Muscle of leg (tissue), 11 donors: ENCODE measurements around the gene ANKRD31. TPM values are rescaled to one million over a fixed set of nuclear protein-coding genes. Genes with fewer than 3 reads are reported as not detected.
A peak's percentile ranks its signal among the peaks of the same experiment; 100 is the strongest.
"Not testable (repeated sequence)": the region's sequence is repeated elsewhere in the genome, so short reads cannot be mapped to it uniquely, and the experiment has no call there.

Source experiments
- DNase-seq: peaks from one replicate; pipeline ENCODE4 v3.0.0; 2013
- H3K27ac ChIP-seq: one replicate; pipeline ENCODE4 v1.5.1; 2013; ENCODE audit warnings: mild to moderate bottlenecking, low read length, control low read depth
- H3K27me3 ChIP-seq: one replicate; pipeline ENCODE4 v1.6.1; 2013; ENCODE audit warnings: low read length; ENCODE audit not compliant: control insufficient read depth, insufficient read depth
- H3K36me3 ChIP-seq: one replicate; pipeline ENCODE4 v1.6.1; 2013; ENCODE audit warnings: low read length; ENCODE audit not compliant: control insufficient read depth, insufficient read depth
- H3K4me1 ChIP-seq: one replicate; pipeline ENCODE4 v1.6.1; 2013; ENCODE audit warnings: low read length; ENCODE audit not compliant: control insufficient read depth, insufficient read depth
- H3K4me3 ChIP-seq: one replicate; pipeline ENCODE4 v1.5.1; 2013; ENCODE audit warnings: low read length, control low read depth
- H3K9me3 ChIP-seq: replicated peaks from 2 replicates; pipeline ENCODE4 v1.6.1; 2013; ENCODE audit warnings: low read depth, low read length; ENCODE audit not compliant: control insufficient read depth
- WGBS: methylation state at CpG from one replicate; pipeline ENCODE4 v1.1.5; 2013; ENCODE audit warnings: missing lambda C conversion rate; ENCODE audit not compliant: insufficient coverage; 5-methylcytosine and 5-hydroxymethylcytosine counted together
- polyA plus RNA-seq, 8 donors: library from polyadenylated mRNA; unstranded; fragments of 120-200 nt; gene quantifications; one replicate each; pipeline versions ENCODE4 v1.2.1 to v1.2.3, GENCODE V29; 2013; ENCODE audit warnings: inconsistent platforms in 1 of 8, low replicate concordance in 1 of 8; ENCODE audit not compliant: insufficient read length in 8 of 8, insufficient read depth in 1 of 8
- total RNA-seq: library from RNA; stranded (reverse); fragments of 120-200 nt; gene quantifications from one replicate; pipeline ENCODE4 v1.2.4, GENCODE V29; 2013

ANKRD31 gene
- total and polyA plus RNA-seq, 9 donors: 0.06 to 0.27 (median 0.13) TPM

GRCh38 chr5:75235711-75236110, 967 bp downstream of the ANKRD31 start:
- no peaks in the 10 kb centered on the region for H3K36me3 ChIP-seq
- H3K27ac ChIP-seq: no peak overlapping the region
- DNase-seq: peak; percentile 10
- 92% methylated on average over 2 of the region's 4 CpGs for WGBS
- H3K27me3 ChIP-seq: no peaks in the 10 kb centered on the region
- H3K4me3 ChIP-seq: no peak overlapping the region
- no peaks in the 10 kb centered on the region for H3K9me3 ChIP-seq
- peaks cover 5% of the 10 kb centered on the region for H3K4me1 ChIP-seq

DNA sequence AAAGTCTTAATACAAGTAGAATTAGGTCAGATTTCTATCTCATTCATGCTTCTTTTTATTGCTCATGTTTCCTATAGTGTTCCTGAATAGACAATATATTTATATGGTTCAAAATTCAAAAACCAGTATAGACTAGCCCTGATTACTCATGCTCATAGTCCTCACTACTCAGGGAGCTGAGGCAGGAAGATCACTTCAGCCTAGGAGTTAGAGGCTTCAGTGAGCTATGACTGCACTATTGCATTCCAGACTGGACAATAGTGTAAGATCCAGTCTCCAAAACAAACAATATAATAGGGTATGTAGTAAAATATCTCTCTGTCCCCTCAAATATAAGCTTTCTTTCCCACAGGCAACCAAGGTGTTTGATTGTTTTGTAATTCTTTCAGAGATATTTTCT, 2.4 kb downstream of the ANKRD31 start:
- Histone ChIP-seq H3K4me3 (no peak overlapping the region), H3K4me1 (peaks cover 5% of the 10 kb centered on the region), H3K36me3 (no peaks in the 10 kb centered on the region), H3K27me3 (no peaks in the 10 kb centered on the region), H3K9me3 (no peaks in the 10 kb centered on the region), H3K27ac (no peak overlapping the region)
- no peak for DNase-seq

DNA sequence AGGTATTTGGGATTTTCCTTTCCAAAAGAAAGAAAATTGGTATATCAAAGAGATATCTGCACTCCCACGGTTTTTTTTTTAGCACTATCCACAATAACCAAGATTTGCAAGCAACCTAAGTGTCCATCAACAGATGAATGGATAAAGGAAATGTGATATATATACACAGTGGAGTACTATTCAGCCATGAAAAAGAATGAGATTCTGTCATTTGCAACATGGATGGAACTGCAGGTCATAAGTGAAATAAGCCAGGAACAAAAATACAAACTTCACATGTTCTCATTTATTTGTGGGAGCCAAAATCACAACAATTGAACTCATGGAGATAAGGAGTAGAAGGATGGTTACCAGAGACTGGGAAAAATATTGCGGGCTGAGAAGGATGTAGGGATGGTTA, 9.8 kb downstream of the ANKRD31 start:
- Histone ChIP-seq H3K9me3 (no peaks in the 10 kb centered on the region), H3K27me3 (no peaks in the 10 kb centered on the region), H3K36me3 (no peaks in the 10 kb centered on the region), H3K4me1 (no peaks in the 10 kb centered on the region), H3K4me3 (no peak overlapping the region), H3K27ac (no peak overlapping the region)
- WGBS: no CpG with 5 or more reads among the region's 2 CpGs
- no peak for DNase-seq

DNA sequence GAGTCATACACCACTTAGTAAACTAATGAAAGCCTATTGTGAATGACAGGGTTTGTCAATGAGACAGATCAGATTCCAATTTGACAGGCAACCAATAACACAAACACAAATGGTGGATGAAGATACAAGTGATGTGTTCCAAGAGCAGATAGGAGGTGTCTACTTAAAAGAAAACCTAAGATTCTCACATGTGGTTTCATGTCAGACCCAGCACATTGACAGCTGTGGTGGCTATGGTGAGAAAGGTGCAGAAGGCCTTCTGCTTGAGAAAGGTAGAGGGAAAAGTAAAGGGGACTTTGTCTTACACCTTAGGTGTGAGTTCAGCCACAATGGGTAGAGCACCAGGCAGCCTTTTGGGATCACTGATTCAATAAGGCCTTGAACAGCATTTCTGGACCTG, 11.2 kb downstream of the ANKRD31 start:
- Histone ChIP-seq H3K9me3 (no peaks in the 10 kb centered on the region), H3K4me3 (no peak overlapping the region), H3K27me3 (no peaks in the 10 kb centered on the region), H3K27ac (no peak overlapping the region), H3K4me1 (no peaks in the 10 kb centered on the region), H3K36me3 (no peaks in the 10 kb centered on the region)
- DNase-seq: no peak

GRCh38 chr5:75220787-75221186, 15.9 kb downstream of the ANKRD31 start:
- H3K27ac ChIP-seq, H3K4me3 ChIP-seq, DNase-seq, H3K36me3 ChIP-seq, H3K27me3 ChIP-seq, H3K9me3 ChIP-seq, H3K4me1 ChIP-seq: not testable (repeated sequence)
- WGBS: no CpG with 5 or more reads among the region's 2 CpGs

DNA sequence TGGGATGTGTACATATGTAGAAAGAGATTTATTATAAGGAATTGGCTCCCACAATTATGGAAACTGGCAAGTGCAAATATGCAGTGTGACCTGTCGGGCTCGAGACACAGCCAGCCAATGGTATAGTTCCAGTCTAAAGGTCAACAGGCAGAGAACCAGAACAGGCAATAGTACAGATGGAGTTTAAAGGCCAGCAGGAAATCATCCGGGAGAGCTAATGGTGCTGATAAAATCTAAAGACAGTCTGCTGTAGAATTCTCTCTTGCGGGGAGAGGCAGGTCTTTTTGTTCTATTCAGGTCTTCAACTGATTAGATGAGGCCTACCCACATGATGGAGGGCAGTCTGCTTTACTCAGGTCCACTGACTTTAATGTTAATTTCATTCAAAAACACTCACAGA, 21.8 kb downstream of the ANKRD31 start:
- H3K27me3 ChIP-seq: no peaks in the 10 kb centered on the region
- no peak overlapping the region for H3K4me3 ChIP-seq
- H3K27ac ChIP-seq: no peak overlapping the region
- no peaks in the 10 kb centered on the region for H3K4me1 ChIP-seq
- H3K36me3 ChIP-seq: no peaks in the 10 kb centered on the region
- no peak for DNase-seq
- 71% methylated on average over 4 of the region's 4 CpGs for WGBS
- H3K9me3 ChIP-seq: no peaks in the 10 kb centered on the region

- DNase-seq: no peak
- WGBS: no CpG with 5 or more reads among the region's 2 CpGs
- H3K27me3 ChIP-seq: no peaks in the 10 kb centered on the region
- no peak overlapping the region for H3K4me3 ChIP-seq
- no peaks in the 10 kb centered on the region for H3K9me3 ChIP-seq
- H3K36me3 ChIP-seq: no peaks in the 10 kb centered on the region
- no peak overlapping the region for H3K27ac ChIP-seq
- no peaks in the 10 kb centered on the region for H3K4me1 ChIP-seq
Measured at GRCh38 chr5:75214409-75214808, 22.3 kb downstream of the ANKRD31 start.

DNA sequence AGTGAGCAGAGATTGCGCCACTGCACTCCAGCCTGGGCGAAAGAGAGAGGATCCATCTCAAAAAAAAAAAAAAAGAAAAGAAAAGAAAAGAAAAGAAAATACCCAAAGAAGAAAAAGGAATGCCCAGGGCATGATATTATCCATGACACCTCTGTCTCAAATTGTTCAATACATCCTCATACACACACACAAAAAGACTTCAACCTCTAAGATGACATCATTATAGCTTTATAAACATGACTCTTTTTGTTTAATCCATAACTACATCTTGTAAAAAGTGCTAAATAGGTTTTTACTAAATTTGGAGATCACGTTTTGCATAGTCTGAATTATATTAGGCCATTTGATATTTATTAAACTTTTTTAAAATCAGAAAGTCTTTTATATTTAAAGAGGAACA, 33.1 kb downstream of the ANKRD31 start:
- Histone ChIP-seq H3K27me3 (no peaks in the 10 kb centered on the region), H3K4me1 (no peaks in the 10 kb centered on the region), H3K4me3 (no peak overlapping the region), H3K9me3 (no peaks in the 10 kb centered on the region), H3K27ac (no peak overlapping the region), H3K36me3 (no peaks in the 10 kb centered on the region)
- no CpG with 5 or more reads among the region's 3 CpGs for WGBS
- DNase-seq: no peak

DNA sequence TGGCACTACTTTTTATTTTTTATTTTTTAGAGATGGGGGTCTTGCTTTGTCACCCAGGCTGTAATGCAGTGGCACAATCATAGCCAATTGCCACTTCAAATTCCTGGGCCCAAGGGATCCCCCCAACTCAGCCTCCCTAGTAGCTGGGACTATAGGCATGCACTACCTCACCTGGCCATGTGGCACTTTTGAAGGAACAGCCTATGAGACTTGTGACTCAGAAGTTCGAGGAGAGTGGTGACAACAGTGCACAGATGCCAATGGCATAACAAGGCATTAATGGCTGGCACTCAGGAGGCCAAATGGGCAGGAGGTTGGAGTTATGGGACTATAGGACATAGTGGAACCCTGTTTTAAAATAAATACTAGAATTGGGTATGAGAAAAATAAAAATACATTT, 33.7 kb downstream of the ANKRD31 start:
- 50% methylated on average over 1 of the region's 1 CpG for WGBS
- no peak for DNase-seq
- Histone ChIP-seq H3K27ac (no peak overlapping the region), H3K36me3 (no peaks in the 10 kb centered on the region), H3K9me3 (no peaks in the 10 kb centered on the region), H3K4me3 (no peak overlapping the region), H3K27me3 (no peaks in the 10 kb centered on the region), H3K4me1 (no peaks in the 10 kb centered on the region)

- Histone ChIP-seq H3K27me3 (no peaks in the 10 kb centered on the region), H3K27ac (no peak overlapping the region), H3K4me3 (no peak overlapping the region), H3K9me3 (no peaks in the 10 kb centered on the region), H3K36me3 (no peaks in the 10 kb centered on the region), H3K4me1 (no peaks in the 10 kb centered on the region)
- WGBS: 67% methylated on average over 1 of the region's 4 CpGs
- no peak for DNase-seq
Measured at GRCh38 chr5:75200776-75201175, 35.9 kb downstream of the ANKRD31 start.

GRCh38 chr5:75199946-75200345, 36.7 kb downstream of the ANKRD31 start:
- DNase-seq: no peak
- Histone ChIP-seq H3K4me1 (no peaks in the 10 kb centered on the region), H3K36me3 (no peaks in the 10 kb centered on the region), H3K27me3 (no peaks in the 10 kb centered on the region), H3K4me3 (no peak overlapping the region), H3K9me3 (no peaks in the 10 kb centered on the region), H3K27ac (no peak overlapping the region)
- WGBS: 67% methylated on average over 1 of the region's 1 CpG
